NT2/D1 (cell line): ENCODE data around the gene PACS1.

Experiments used
- SUZ12 ChIP-seq: IDR thresholded peaks from 2 replicates; pipeline ENCODE4 v1.6.1; 2011; ENCODE audit not compliant: insufficient read length, insufficient read depth; ENCODE audit errors: extremely low read depth
- ZNF274 ChIP-seq: IDR thresholded peaks from 2 replicates; pipeline ENCODE4 v1.6.1; 2011; ENCODE audit warnings: mild to moderate bottlenecking, low read depth, low read length

GRCh38 chr11:66267039-66267378, 196.9 kb downstream of the PACS1 start:
- no peak for TF ChIP-seq ZNF274
- TF ChIP-seq SUZ12, result no peak
